Transverse colon (tissue), 4 donors: Measurements from ENCODE around the gene NOS3. TPM values are rescaled to one million over a fixed set of nuclear protein-coding genes. Genes with fewer than 3 reads are reported as not detected.

Source experiments
- DNase-seq: peaks from one replicate; pipeline ENCODE4 v3.0.0-alpha.2; 2019
- H3K27ac ChIP-seq, 4 donors: fragments of 200-600 bp; sonication (generic); 2 replicates each; pipeline ENCODE4 v1.5.1; 2016 to 2018; ENCODE audit warnings: inconsistent platforms in 4 of 4
- H3K27me3 ChIP-seq: fragments of 200-600 bp; sonication (generic); 2 replicates; pipeline ENCODE4 v1.5.1; 2017; ENCODE audit warnings: inconsistent platforms
- H3K36me3 ChIP-seq, 4 donors: fragments of 200-600 bp; sonication (generic); 2 replicates each; pipeline ENCODE4 v1.5.1; 2017 to 2019; ENCODE audit warnings: inconsistent platforms in 4 of 4
- H3K4me1 ChIP-seq, 4 donors: fragments of 200-600 bp; sonication (generic); 2 replicates each; pipeline ENCODE4 v1.5.1; 2017 to 2020; ENCODE audit warnings: inconsistent platforms in 4 of 4
- H3K4me3 ChIP-seq, 4 donors: fragments of 200-600 bp; sonication (generic); 1 replicate in 1 of 4; 2 replicates in 3 of 4; pipeline versions ENCODE4 v1.5.1 to v1.6.1; 2017 to 2019; ENCODE audit warnings: inconsistent platforms in 4 of 4
- H3K9me3 ChIP-seq, 2 donors: fragments of 200-600 bp; sonication (generic); 2 replicates each; pipeline ENCODE4 v1.5.1; 2017 to 2019; ENCODE audit warnings: inconsistent platforms in 2 of 2
- EP300 ChIP-seq: sonication (generic); formaldehyde crosslinking; IDR thresholded peaks from one replicate; pipeline ENCODE4 v1.6.1; 2017; ENCODE audit warnings: antibody characterized with exemption, low read depth
- POLR2A ChIP-seq: fragments of 450-650 bp; IDR thresholded peaks from one replicate; pipeline ENCODE4 v1.6.1; 2016; ENCODE audit warnings: antibody characterized with exemption, mild to moderate bottlenecking, moderate library complexity
- POLR2AphosphoS5 ChIP-seq, 3 donors: sonication (generic); formaldehyde crosslinking; IDR thresholded peaks; one replicate each; pipeline ENCODE4 v1.6.1; 2016; ENCODE audit warnings: antibody characterized with exemption in 3 of 3
- WGBS, 2 donors: methylation state at CpG; one replicate each; pipeline ENCODE4 v1.1.5; 2018; ENCODE audit warnings: low coverage in 1 of 2; 5-methylcytosine and 5-hydroxymethylcytosine counted together
- in situ Hi-C, 4 donors: fragments of 200-750 bp; cut with MboI; loops; one replicate each; pipeline versions ENCODE4 v1.15.0 to v1.15.1; 2017; ENCODE audit warnings: low sequenced_read_pairs in 3 of 4, low pct_ligation_motif_present in 1 of 4, low pct_unique_long_range_greater_than_20kb in 1 of 4
- intact Hi-C: fragments of 100-400 bp; cut with DNase I; formaldehyde crosslinking; loops from one replicate; pipeline ENCODE4 v1.15.1; 2023; ENCODE audit warnings: low total_unique reads
- total RNA-seq, 4 donors: library from RNA; depleted of rRNA; stranded (reverse); fragments of >200 nt; gene quantifications; one replicate each; pipeline ENCODE4 v1.1.0, GENCODE V29; 2016
- TF ChIP-seq, protein P1 (sequence below), 5 experiments: fragments of 200-600 bp in 3 of 5; fragments of 450-650 bp in 2 of 5; sonication (generic) in 3 of 5; IDR thresholded peaks; 1 replicate in 2 of 5; 2 replicates in 3 of 5; pipeline ENCODE4 v1.5.1; 2016 to 2017; ENCODE audit warnings: antibody characterized with exemption in 5 of 5, inconsistent platforms in 3 of 5, mild to moderate bottlenecking in 2 of 5, moderate library complexity in 1 of 5

The NOS3 gene
- total RNA-seq, 4 donors from 2014 or later: 2.5 to 34.2 (median 7.0) TPM

DNA sequence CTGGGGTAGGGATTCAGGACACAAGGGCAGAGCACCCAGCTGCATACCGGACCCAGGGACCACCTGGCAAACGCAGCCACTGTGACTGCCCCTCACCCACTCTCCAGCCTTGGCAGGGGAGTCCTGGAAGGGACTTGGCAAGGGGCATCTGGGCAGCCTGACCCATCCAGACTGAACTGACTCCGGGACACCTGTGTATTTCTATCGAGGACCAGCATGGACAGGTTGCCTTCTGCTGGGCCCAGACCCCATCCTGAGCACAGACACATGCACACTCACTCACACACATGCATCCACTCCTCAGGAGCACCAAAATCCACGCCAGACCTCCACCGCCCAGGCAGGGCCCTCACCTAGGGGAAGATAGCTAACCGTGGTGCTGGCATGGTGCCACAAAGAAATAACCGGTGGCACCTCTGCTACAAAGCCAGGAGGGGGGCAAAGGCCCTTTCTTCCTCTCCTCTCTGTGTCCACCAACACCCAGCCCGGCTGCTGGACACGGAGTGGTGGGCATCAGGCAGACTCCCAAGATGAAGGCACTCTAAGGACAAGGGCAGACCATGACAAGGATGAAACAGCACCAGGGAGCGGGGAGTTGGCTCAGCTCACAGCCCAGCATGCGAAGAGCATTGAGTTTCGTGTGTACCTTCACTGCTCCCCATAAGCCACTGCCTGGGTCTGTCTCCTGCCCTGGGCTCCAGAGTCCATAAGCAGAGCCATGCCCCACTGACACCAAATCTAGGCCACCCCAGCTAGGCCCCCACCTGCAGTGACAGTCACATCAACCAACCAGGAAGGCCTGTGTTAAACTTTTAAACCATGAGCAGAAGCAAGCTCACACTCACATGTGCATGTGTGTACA, 48.0 kb upstream of the NOS3 start:
- Histone ChIP-seq H3K27me3 (peaks cover 9% of the 10 kb centered on the region), H3K4me1 (peaks cover 0 to 29% (median 12%) of the 10 kb centered on the region in 4 donors), H3K36me3 (no peaks in the 10 kb centered on the region), H3K9me3 (no peaks in the 10 kb centered on the region), H3K27ac (no peak overlapping the region), H3K4me3 (no peak overlapping the region)
- DNase-seq: no peak
- in situ Hi-C loops (no loop called here), intact Hi-C loops (no loop called here)
- WGBS, 2 donors: 70% methylated on average over 13 of the region's 13 CpGs; no CpG with 5 or more reads in 1 of the 2 donors
- TF ChIP-seq POLR2AphosphoS5 (IDR thresholded peaks at IDR 0.05) (no peak), EP300 (no peak), POLR2A (no peak)
- TF ChIP-seq, protein P1, sequence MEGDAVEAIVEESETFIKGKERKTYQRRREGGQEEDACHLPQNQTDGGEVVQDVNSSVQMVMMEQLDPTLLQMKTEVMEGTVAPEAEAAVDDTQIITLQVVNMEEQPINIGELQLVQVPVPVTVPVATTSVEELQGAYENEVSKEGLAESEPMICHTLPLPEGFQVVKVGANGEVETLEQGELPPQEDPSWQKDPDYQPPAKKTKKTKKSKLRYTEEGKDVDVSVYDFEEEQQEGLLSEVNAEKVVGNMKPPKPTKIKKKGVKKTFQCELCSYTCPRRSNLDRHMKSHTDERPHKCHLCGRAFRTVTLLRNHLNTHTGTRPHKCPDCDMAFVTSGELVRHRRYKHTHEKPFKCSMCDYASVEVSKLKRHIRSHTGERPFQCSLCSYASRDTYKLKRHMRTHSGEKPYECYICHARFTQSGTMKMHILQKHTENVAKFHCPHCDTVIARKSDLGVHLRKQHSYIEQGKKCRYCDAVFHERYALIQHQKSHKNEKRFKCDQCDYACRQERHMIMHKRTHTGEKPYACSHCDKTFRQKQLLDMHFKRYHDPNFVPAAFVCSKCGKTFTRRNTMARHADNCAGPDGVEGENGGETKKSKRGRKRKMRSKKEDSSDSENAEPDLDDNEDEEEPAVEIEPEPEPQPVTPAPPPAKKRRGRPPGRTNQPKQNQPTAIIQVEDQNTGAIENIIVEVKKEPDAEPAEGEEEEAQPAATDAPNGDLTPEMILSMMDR (IDR thresholded peaks at IDR 0.05): no peak

DNA sequence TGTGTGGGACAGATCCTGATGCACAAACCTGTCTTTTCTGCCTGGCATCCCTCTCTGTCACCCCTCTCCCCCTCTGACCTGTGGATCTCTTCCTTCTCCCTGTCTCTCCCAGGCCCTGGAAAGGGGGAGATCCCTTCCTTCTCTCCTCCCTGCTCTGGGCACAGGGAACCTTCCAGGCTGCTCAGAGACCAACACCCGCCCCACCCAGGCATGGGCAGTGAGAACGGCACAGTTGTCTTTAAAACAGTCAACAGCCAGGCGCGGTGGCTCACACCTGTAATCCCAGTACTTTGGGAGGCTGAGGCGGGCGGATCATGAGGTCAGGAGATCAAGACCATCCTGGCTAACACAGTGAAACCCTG, 47.4 kb upstream of the NOS3 start:
- TF ChIP-seq, protein P1 (IDR thresholded peaks at IDR 0.05): no peak
- no peak for TF ChIP-seq POLR2AphosphoS5 (IDR thresholded peaks at IDR 0.05)
- TF ChIP-seq POLR2A: no peak
- intact Hi-C loops (no loop called here), in situ Hi-C loops (no loop called here)
- Histone ChIP-seq H3K36me3 (no peaks in the 10 kb centered on the region), H3K4me1 (peaks cover 0 to 28% (median 12%) of the 10 kb centered on the region in 4 donors), H3K27me3 (peaks cover 15% of the 10 kb centered on the region), H3K4me3 (no peak overlapping the region), H3K27ac (no peak overlapping the region), H3K9me3 (no peaks in the 10 kb centered on the region)
- WGBS, 2 donors: 88% methylated on average over 6 of the region's 6 CpGs; no CpG with 5 or more reads in 1 of the 2 donors
- DNase-seq: no peak

DNA sequence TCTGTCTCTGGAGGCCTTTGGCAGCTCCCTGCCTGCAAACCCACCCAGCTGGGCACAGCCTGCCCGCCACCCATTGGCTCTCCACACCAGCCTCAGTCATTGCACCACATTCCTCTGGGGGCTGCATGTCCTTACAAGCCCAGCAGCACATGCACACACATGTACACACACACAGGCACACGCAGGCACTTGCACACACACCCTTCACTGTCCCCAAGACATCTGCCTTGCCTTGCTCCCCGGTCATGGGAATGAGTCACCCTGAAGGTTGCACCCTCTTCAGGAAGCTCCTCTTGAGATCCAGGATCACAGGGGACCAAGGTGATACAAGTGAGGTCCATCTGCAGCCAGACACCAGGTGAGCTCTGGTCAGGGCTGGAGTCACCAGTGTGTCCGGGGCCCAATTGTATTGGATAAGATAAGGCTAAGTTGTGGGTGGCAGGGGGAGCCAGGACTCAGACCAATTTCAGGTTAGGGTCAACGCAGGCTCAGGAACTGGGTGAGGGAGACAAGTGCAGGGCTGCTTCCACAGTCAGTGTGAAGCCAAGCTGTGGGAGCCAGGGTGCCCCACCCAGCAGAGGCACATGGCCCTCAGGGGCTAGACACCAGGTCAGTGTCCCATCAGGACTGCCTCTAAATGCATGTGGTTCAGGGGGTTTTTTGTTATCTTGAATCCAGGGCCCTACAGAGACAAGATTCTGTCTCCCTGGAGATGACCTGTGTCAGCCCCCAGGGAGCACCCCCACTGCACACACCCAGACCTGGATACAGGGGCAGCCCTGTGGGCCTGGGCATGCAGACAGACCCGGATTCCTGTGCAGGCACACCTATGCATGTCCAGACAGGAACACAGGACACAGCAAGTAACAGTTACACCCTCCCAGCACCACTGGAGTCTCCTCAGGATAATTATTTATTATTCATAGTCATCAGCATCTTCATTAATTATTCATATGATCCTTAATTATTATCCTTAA, 46.5 kb upstream of the NOS3 start:
- TF ChIP-seq, protein P1 (IDR thresholded peaks at IDR 0.05): no peak
- TF ChIP-seq POLR2A (no peak), EP300 (no peak), POLR2AphosphoS5 (IDR thresholded peaks at IDR 0.05) (no peak)
- DNase-seq: no peak
- intact Hi-C loops (no loop called here), in situ Hi-C loops (no loop called here)
- H3K27ac ChIP-seq: peak overlapping the region; percentile 56 to 86 (median 68)
- H3K27me3 ChIP-seq: peaks cover 15% of the 10 kb centered on the region
- 67 to 85% methylated on average over 1 to 6 of the region's 6 CpGs for WGBS, 2 donors
- no peaks in the 10 kb centered on the region for H3K36me3 ChIP-seq
- no peak overlapping the region for H3K4me3 ChIP-seq
- peaks cover 0 to 24% (median 12%) of the 10 kb centered on the region in 4 donors for H3K4me1 ChIP-seq
- H3K9me3 ChIP-seq: no peaks in the 10 kb centered on the region
